Superior temporal gyrus (tissue), 1 donor: ENCODE results near the gene TMPO.
"Not testable (repeated sequence)": the region's sequence is repeated elsewhere in the genome, so short reads cannot be mapped to it uniquely, and the experiment has no call there.

Experiments
- DNase-seq: peaks from one replicate; pipeline ENCODE4 v3.0.0-alpha.2; 2016; ENCODE audit errors: extremely low spot score

The TMPO gene

GRCh38 chr12:98515287-98516110 lies at the start of gene TMPO:
TMPO (plus strand) TSS chr12:98515590; CDS start chr12:98515868, 278 bp downstream.
- peak; percentile 95 for DNase-seq

GRCh38 chr12:98465950-98466602 lies 49.3 kb upstream of the TMPO start:
- DNase-seq, result no peak

GRCh38 chr12:98466640-98467400 lies 48.6 kb upstream of the TMPO start:
- no peak for DNase-seq

- DNase-seq, result no peak
These were observed 46.3 kb upstream of the TMPO start for GRCh38 chr12:98469109-98469508.

GRCh38 chr12:98470469-98471082 lies 44.8 kb upstream of the TMPO start:
- DNase-seq, result no peak

- DNase-seq, result no peak
These were observed 44.3 kb upstream of the TMPO start for GRCh38 chr12:98471085-98471484.

- DNase-seq, result no peak
These were observed 39.9 kb upstream of the TMPO start for GRCh38 chr12:98475565-98475908.

GRCh38 chr12:98478606-98479005 lies 36.8 kb upstream of the TMPO start:
- DNase-seq, result no peak

- DNase-seq, result no peak
These were observed 31.5 kb upstream of the TMPO start for GRCh38 chr12:98483621-98484503.

GRCh38 chr12:98485792-98486340 lies 29.5 kb upstream of the TMPO start:
- peak; percentile 41 for DNase-seq

GRCh38 chr12:98488416-98488815 lies 27.0 kb upstream of the TMPO start:
- not testable (repeated sequence) for DNase-seq

- no peak for DNase-seq
These were observed 26.2 kb upstream of the TMPO start for GRCh38 chr12:98489176-98489575.

GRCh38 chr12:98490501-98491453 lies 24.6 kb upstream of the TMPO start:
- peak; percentile 96 for DNase-seq

- no peak for DNase-seq
These were observed 22.7 kb upstream of the TMPO start for GRCh38 chr12:98492580-98493140.

- not testable (repeated sequence) for DNase-seq
These were observed 14.1 kb upstream of the TMPO start for GRCh38 chr12:98501266-98501629.

- DNase-seq, result peak; percentile 100
These were observed 12.1 kb upstream of the TMPO start for GRCh38 chr12:98503342-98503591.

GRCh38 chr12:98503592-98504367 lies 11.6 kb upstream of the TMPO start:
- DNase-seq, result peak; percentile 96

GRCh38 chr12:98504368-98504617 lies 11.1 kb upstream of the TMPO start:
- DNase-seq, result no peak

- no peak for DNase-seq
These were observed 6.3 kb upstream of the TMPO start for GRCh38 chr12:98509063-98509462.
